Measurements from ENCODE around the gene NKPD1.
A peak's percentile ranks its signal among the peaks of the same experiment; 100 is the strongest.

Gene NKPD1

GRCh38 chr19:45160870-45161737 lies at the start of gene NKPD1:
Gene NKPD1 (minus strand): TSS chr19:45160982. CDS start chr19:45160150, 832 bp downstream.
- no peak for DNase-seq (ENCODE audit: low read depth)

- DNase-seq (ENCODE audit: low read depth): no peak
These were observed 45.5 kb upstream of the NKPD1 start for GRCh38 chr19:45206328-45206727.

GRCh38 chr19:45205810-45206209 lies 45.0 kb upstream of the NKPD1 start:
- DNase-seq (ENCODE audit: low read depth): no peak

GRCh38 chr19:45202637-45203036 lies 41.9 kb upstream of the NKPD1 start:
- no peak for DNase-seq (ENCODE audit: low read depth)

DNA sequence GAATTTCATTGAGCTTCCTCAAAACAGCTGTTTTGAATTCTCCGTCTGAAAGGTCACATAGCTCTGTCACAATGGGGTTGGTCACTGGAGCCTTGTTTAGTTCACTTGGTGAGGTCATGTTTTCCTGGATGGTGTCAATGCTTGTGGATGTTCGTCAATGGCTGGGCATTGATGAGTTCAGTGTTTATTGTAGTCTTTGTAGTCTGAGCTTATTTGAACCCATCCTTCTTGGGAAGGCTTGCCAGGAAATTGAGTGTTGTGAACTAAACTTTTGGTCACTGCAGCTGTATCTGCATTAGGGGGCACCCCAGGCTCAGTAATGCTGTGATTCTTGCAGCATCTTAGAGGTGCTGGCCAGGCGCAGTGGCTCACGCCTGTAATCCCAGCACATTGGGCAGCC lies 39.8 kb upstream of the NKPD1 start:
- DNase-seq (ENCODE audit: low read depth): no peak

DNA sequence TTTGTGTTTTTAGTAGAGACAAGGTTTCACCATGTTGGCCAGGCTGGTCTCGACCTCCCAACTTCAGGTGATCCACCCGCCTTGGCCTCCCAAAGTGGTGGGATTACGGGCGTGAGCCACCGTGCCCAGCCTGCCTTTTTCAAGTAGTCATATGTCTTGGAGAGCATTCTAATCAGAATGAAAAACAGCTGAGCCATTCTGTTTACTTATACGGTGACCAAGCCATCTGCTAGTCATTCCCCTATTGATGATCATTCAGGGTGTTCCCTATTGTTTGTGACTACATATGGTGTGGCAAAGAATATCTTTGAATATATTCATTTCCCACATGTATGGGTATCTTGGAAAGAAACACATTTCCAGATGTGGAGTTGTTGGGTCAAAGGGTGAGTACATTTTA lies 35.0 kb upstream of the NKPD1 start:
- no peak for DNase-seq (ENCODE audit: low read depth)

GRCh38 chr19:45191375-45191774 lies 30.6 kb upstream of the NKPD1 start:
- no peak for DNase-seq (ENCODE audit: low read depth)

- DNase-seq (ENCODE audit: low read depth): no peak
These were observed 29.2 kb upstream of the NKPD1 start for GRCh38 chr19:45189971-45190370.

DNA sequence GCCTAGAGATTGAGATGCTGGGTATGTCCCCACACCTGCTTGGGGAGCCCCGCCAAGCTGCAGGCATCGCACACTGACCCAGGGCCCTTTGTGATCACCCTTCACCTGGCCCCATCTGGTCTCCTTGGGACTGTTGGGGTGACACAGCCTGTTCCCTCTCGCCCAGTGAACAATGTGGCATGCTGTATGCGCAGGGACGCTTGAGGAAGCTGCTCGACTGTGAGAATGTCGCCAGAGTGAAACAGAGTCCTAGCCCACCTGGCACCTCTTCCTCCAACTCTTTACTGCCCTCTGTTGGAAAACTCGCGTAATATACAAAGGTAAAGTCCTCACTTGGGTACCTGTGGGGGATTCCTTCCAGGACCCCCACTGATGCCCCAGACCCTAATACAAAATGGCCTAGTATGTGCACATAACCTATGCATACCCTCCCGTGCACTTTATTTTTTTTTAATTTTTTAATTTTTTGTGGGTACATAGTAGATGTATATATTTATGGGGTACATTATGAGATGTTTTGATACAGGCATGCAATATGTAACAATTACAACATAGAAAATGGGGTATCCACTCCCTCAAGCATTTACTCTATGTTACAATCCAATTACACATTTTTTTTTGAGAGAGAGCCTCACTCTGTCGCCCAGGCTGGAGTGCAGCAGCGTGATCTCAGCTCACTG lies 26.8 kb upstream of the NKPD1 start:
- no peak for DNase-seq (ENCODE audit: low read depth)

DNA sequence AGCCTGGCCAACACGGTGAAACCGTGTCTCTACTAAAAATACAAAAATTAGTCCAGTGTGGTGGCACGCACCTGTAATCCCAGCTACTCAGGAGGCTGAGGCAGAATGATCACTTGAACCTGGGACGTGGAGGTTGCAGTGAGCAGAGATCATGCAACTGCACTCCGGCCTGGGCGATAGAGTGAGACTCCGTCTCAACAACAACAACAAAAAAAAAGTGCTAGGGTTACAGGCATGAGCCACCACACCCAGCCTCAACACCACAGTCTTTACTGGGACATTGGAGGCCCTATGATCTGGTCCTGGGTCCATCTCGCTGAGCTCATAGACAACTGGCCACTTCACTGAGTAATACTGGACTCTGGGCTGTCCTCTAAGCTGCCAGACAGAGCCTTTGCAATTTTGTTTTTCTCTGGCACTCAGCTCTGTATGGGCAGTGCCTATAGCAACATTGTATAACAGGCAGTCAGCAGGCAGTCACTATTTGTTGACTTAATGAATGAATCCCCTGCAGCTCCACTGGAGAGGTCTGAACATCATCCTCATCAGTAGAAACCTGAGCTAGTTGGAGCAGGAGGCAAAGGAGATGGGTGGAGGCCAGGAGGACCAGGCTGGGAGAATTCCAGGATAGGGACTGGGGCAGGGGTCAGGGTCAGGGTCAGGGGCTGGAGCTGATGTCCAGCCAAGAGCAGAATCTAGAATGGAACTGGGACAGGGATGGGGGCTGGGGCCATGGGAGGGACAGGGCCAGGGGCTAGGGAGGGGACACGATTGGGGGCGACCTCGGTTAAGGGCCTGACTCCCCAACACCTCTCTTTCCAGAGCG lies 25.9 kb upstream of the NKPD1 start:
- no peak for DNase-seq (ENCODE audit: low read depth)

- no peak for DNase-seq (ENCODE audit: low read depth)
These were observed 23.3 kb upstream of the NKPD1 start for GRCh38 chr19:45184115-45184514.

GRCh38 chr19:45182758-45183157 lies 22.0 kb upstream of the NKPD1 start:
- no peak for DNase-seq (ENCODE audit: low read depth)

DNA sequence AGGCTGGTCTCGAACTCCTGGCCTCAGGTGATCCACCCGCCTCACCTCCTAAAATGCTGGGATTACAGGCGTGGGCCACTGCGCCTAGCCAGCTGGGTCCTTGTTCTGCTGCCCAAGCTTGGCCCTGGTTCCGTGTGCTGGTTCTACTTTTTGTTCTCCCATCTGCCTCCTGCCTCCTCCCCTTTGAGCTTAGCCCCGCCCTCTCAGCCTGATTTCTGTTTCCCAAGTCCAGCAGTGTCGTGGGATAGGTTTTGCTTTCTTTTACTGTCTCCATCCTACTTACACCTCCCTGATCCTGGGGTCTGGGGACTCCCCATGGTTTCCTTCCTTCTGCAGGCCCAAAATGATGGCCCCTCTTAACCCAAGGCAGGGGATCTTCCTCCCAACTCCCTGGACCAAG lies 20.2 kb upstream of the NKPD1 start:
- no peak for DNase-seq (ENCODE audit: low read depth)

DNA sequence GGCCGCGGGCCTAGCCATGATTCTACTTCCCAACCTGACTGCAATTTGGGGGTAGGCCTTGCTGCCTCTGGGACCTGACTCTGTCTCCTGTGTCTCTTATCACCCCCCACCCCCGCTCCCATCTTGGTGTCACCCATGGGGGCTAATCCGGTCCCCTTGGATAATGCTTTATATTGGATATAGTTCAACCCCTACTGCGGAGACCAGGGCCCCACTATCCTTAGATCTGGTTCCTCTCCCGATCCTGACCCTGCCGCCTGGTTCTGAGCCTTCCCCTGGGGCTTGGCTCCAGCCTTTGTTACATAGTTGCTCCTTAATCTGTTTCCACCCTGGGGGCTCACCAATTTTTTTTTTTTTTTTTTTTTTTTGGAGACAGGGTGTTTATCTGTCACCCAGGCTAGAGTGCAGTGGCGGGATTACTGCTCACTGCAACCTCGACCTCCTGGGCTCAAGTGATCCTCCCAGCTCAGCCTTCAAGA lies 19.1 kb upstream of the NKPD1 start:
- no peak for DNase-seq (ENCODE audit: low read depth)

DNA sequence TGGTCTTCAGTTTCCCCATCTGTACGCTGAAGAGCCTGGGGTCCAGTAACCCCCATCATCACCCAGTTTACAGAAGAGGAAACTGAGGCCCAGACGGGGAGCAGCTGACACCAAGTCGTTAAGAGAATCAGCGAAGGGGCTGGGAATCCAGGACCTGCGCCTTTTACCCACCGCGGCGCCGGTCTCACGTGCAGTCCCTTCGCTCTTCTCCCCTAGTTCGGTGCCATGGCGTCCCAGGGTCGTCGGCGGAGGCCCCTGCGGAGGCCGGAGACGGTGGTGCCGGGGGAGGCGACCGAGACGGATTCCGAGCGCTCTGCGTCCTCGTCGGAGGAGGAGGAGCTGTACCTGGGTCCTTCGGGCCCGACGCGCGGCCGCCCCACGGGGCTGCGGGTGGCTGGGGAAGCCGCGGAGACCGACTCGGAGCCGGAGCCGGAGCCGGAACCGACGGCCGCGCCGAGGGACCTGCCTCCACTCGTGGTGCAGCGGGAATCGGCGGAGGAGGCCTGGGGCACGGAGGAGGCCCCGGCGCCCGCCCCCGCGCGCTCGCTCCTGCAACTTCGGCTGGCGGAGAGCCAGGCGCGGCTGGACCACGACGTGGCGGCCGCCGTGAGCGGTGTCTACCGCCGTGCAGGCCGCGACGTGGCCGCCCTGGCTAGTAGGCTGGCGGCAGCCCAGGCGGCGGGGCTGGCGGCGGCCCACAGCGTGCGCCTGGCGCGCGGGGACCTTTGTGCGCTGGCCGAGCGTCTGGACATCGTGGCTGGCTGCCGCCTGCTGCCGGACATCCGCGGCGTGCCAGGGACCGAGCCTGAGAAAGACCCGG lies 18.5 kb upstream of the NKPD1 start:
- no peak for DNase-seq (ENCODE audit: low read depth)

GRCh38 chr19:45178262-45179071 lies 17.7 kb upstream of the NKPD1 start, which contains the start of gene BLOC1S3:
Gene BLOC1S3 (plus strand): TSS chr19:45178784. CDS start chr19:45179297, 513 bp downstream.
- peak; percentile 99 for DNase-seq (ENCODE audit: low read depth)

DNA sequence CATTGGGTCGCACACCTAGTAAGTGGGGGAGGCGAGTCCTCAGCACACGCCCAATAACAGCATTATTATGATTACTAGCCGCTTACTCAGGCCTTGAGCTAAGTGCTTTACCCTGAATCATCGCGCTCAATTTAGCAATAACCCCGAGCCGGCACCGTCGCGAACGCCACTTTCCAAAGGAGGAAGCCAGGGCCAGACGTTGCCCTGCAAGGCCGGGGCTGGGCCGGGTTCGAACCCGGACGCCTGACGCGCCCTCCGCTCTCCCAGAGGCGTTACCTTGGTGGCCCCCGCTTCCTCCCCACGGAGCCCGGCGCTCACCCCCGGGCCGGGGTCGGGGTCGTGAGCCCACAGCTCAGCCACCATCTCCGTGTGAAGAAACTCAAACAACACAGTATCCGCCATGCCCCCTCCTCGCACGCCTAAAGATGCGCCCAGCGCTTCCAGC lies 17.1 kb upstream of the NKPD1 start, which contains the start of gene TRAPPC6A:
TRAPPC6A (minus strand) TSS at position 421 of the 445 bp plus-strand sequence; CDS start at position 402, 19 bp downstream.
- DNase-seq (ENCODE audit: low read depth): peak; percentile 40

- DNase-seq (ENCODE audit: low read depth): no peak
These were observed 14.9 kb upstream of the NKPD1 start for GRCh38 chr19:45175515-45176345.

DNA sequence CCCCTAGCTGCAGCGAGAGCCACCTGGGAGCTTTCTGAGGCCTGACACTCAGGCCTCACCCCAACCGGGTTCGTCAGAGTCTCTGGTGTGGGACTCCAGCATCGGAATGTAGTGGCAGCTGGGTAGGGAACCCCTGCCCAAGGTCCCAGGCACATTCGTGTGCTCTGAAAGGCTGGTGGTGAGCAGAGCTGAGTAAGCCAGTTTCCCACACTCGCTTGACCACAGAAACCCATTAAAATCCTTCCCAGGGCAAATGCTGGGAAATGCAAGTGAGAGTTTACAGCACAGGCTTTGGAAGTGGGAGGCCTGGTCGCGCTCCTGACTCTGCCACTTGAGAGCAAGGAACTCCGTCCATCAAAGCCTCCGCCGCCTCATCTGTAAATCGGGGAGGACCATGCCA lies 13.0 kb upstream of the NKPD1 start:
- DNase-seq (ENCODE audit: low read depth): no peak

All from HS-5 (cell line).